Muscle layer of duodenum (tissue), 2 donors: Measurements from ENCODE around the gene FOSB.

Experiments
- H3K27ac ChIP-seq: one replicate; pipeline ENCODE4 v1.7.0; 2013; ENCODE audit warnings: mild to moderate bottlenecking, low read length
- H3K27me3 ChIP-seq: one replicate; pipeline ENCODE4 v1.7.0; 2013; ENCODE audit warnings: low read depth, mild to moderate bottlenecking, control low read depth, low read length
- H3K36me3 ChIP-seq, 2 donors: one replicate each; pipeline ENCODE4 v1.7.0; 2013; ENCODE audit warnings: low read length in 2 of 2, control low read depth in 1 of 2, mild to moderate bottlenecking in 1 of 2; ENCODE audit not compliant: insufficient read depth in 2 of 2, control insufficient read depth in 1 of 2
- H3K4me1 ChIP-seq, 2 donors: one replicate each; pipeline ENCODE4 v1.7.0; 2013; ENCODE audit warnings: low read length in 2 of 2, mild to moderate bottlenecking in 2 of 2, control low read depth in 1 of 2, moderate library complexity in 1 of 2; ENCODE audit not compliant: insufficient read depth in 2 of 2, control insufficient read depth in 1 of 2
- H3K4me3 ChIP-seq, 2 donors: one replicate each; pipeline ENCODE4 v1.7.0; 2013; ENCODE audit warnings: low read length in 2 of 2, low read depth in 1 of 2, mild to moderate bottlenecking in 1 of 2
- H3K9me3 ChIP-seq, 2 donors: one replicate each; pipeline ENCODE4 v1.7.0; 2013; ENCODE audit warnings: low read length in 2 of 2, control low read depth in 1 of 2, mild to moderate bottlenecking in 1 of 2; ENCODE audit not compliant: control insufficient read depth in 1 of 2
- donor health status: healthy.

FOSB gene

DNA sequence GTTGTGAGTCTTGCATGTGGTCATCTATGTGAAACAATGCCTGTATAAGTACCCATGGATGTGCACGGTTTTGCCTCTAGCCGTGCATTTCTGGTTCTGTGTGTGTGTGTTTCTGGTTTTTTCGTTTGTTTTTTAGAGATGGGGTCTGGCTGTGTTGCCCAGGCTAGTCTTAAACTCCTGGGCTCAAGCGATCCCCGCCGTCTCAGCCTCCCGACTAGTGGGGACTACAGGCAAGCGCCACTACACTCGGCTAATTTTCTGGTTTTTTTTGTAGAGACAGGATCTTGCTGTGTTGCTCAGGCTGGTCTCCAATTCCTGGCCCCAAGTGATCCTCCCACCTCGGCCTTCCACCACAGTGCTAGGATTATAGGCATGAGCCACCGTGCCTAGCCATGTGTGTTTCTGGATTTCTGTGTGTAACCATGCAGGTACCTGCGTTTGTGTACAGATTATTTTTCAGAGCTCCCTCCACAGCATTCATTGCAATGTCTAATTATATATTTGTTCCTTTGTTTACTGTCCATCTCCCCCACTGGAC lies 15.9 kb upstream of the FOSB start:
- Histone ChIP-seq H3K9me3 (no peaks in the 10 kb centered on the region), H3K27me3 (no peaks in the 10 kb centered on the region), H3K4me3 (peak overlapping the region in 1 of 2 donors; percentile 72), H3K27ac (peak overlapping the region; percentile 84), H3K4me1 (peaks cover 3 to 33% of the 10 kb centered on the region in 2 donors), H3K36me3 (peaks cover 0 to 13% of the 10 kb centered on the region in 2 donors)

DNA sequence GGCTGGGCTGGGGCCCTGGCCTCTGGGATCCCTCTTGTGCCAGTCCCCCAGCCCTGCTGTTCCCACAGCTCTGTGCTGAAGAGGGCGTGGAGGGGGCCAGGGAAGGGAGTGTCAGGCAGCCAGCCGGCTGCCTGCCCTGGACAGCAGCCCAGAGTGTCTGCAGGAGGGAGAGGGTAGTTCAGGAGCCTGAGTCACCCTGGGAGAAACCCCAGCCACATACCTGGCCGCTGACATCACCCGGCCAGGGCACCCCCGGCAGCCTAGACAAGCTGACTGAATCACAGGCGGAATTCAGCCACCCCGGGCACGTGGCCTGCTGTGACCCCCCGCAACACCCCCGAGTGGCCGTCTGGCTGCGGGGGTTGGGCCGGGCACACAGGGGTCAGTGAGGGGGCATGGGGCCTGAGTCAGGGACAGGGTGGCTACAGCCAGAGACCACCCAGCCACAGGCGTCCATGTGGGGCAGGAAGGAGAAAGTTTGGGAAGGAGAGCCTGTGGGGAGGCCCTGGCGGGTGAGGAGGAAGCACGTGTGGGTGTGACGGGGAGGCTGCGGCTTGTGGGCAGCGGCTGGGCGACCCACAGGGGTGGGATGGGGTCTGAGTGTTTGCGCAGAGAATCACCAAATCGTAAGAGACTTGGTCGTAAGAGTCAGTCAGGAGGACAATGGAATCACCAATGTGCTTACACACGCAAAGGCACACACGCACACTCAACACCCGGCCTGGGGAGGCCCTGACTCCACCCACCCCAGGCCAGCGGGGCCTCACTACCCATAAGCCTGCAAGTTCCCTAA lies 11.9 kb upstream of the FOSB start:
- Histone ChIP-seq H3K4me1 (peaks cover 3 to 16% of the 10 kb centered on the region in 2 donors), H3K27ac (peak overlapping the region; percentile 83), H3K4me3 (no peak overlapping the region), H3K9me3 (no peaks in the 10 kb centered on the region), H3K36me3 (peaks cover 0 to 13% of the 10 kb centered on the region in 2 donors), H3K27me3 (no peaks in the 10 kb centered on the region)

DNA sequence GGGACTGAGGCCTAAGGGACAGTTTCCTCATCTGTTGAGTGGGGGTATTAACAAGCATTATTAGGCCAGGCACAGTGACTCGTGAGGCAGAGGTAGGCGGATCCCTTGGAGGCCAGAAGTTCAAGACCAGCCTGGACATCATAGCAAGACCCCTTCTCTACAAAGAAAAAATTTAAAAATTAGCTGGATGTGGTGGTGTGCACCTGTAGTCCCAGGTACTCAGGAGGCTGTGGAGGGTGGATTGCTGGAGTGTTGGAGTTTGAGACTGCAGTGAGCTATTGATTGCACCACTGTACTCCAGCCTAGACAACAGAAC lies 11.3 kb upstream of the FOSB start:
- Histone ChIP-seq H3K27ac (peak overlapping the region; percentile 83), H3K36me3 (peaks cover 0 to 8% of the 10 kb centered on the region in 2 donors), H3K4me3 (no peak overlapping the region), H3K4me1 (peaks cover 3 to 16% of the 10 kb centered on the region in 2 donors), H3K9me3 (no peaks in the 10 kb centered on the region), H3K27me3 (no peaks in the 10 kb centered on the region)

DNA sequence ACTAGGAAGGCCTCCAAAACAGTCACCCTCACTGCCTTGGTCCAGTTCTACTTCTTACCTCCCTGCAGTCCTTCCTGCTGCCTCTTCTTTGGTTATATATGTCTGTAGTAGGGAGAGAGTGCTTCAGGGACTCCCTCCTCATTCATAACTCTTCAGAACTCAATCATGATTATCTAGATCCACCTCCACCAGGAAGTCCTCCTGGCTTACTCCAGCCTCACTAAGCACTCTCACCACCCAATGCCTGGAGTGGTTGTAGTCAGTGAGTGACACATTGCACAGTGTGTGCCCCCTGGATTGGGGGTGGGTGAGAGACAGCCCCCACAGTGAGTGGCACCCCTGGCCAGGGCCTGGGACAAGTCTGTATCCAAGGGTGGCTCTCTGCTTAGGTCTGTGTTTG lies 10.0 kb upstream of the FOSB start:
- H3K36me3 ChIP-seq: peaks cover 0 to 7% of the 10 kb centered on the region in 2 donors
- H3K27me3 ChIP-seq: no peaks in the 10 kb centered on the region
- H3K9me3 ChIP-seq: no peaks in the 10 kb centered on the region
- H3K27ac ChIP-seq: no peak overlapping the region
- H3K4me3 ChIP-seq: no peak overlapping the region
- peaks cover 3 to 16% of the 10 kb centered on the region in 2 donors for H3K4me1 ChIP-seq

DNA sequence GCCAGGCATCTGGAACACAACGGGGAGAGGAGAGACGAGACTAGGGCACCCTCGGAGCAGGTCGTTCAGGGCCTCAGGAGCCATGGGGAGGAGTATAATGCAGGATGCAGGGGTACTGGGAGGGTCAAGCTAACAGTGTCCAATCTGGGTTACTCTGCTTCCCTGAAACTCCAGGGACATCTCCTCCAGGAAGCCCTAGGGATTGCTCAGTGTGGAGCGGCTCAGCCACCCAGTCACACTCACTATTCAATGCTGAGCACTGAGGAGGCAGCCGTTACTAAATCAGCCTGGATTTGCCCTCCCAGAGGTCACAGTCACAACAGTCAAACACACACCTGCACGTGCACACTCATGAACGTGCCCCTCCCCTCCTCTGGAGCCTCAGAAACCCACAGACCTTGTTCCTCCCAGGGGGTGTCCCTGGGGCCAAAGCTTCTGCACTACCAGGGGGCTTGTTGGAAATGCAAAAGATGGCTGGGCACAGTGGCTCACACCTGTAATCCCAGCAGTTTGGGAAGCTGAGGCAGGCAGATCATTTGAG lies 6.9 kb upstream of the FOSB start:
- no peak overlapping the region for H3K4me3 ChIP-seq

DNA sequence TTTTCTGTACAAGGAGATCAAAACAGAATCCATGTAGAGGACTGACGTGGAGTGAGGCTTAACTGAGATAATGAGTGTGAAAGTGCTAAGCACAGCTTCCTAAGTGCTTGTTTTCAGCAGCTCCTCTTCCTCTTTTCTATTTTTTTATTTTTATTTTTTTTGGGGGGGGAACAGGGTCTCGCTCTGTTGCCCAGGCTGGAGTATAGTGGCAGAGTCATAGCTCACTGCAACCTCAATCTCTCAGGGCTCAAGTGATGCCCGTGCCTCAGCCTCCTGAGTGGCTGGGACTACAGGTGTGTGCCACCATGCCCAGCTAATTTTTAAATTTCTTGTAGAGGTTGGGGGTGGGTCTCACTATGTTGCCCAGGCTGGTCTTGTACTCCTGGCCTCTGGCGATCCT lies 5.6 kb upstream of the FOSB start:
- H3K27ac ChIP-seq: no peak overlapping the region
- no peaks in the 10 kb centered on the region for H3K27me3 ChIP-seq
- peaks cover 0 to 3% of the 10 kb centered on the region in 2 donors for H3K4me1 ChIP-seq
- H3K9me3 ChIP-seq: no peaks in the 10 kb centered on the region
- no peak overlapping the region for H3K4me3 ChIP-seq
- no peaks in the 10 kb centered on the region for H3K36me3 ChIP-seq

More for the DNA sequence above, 6.9 kb upstream of the FOSB start:
- peaks cover 0 to 6% of the 10 kb centered on the region in 2 donors for H3K4me1 ChIP-seq
- H3K27me3 ChIP-seq: no peaks in the 10 kb centered on the region
- peaks cover 0 to 6% of the 10 kb centered on the region in 2 donors for H3K36me3 ChIP-seq
- H3K27ac ChIP-seq: no peak overlapping the region
- no peaks in the 10 kb centered on the region for H3K9me3 ChIP-seq

DNA sequence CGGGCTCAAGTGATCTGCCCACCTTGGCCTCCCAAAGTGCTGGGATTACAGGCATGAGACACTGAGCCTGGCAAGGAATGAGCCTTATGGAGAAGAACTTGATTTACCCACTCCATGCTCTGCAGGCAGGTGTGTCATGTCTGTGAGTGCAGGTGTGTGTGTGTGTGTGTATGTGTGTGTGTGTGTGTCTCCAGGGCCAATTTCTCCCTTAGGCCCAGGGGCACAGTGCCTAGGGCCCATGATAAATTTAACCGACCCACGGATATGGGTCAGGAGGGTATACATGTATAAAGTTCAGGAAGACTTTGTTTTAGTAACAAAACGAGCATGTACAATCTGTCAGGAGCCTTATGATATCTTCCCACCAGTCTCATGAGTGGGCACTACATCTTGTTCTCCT lies 4.6 kb upstream of the FOSB start:
- Histone ChIP-seq H3K36me3 (peaks cover 0 to 4% of the 10 kb centered on the region in 2 donors), H3K27me3 (no peaks in the 10 kb centered on the region), H3K27ac (no peak overlapping the region), H3K4me3 (no peak overlapping the region), H3K9me3 (no peaks in the 10 kb centered on the region), H3K4me1 (peaks cover 0 to 6% of the 10 kb centered on the region in 2 donors)

DNA sequence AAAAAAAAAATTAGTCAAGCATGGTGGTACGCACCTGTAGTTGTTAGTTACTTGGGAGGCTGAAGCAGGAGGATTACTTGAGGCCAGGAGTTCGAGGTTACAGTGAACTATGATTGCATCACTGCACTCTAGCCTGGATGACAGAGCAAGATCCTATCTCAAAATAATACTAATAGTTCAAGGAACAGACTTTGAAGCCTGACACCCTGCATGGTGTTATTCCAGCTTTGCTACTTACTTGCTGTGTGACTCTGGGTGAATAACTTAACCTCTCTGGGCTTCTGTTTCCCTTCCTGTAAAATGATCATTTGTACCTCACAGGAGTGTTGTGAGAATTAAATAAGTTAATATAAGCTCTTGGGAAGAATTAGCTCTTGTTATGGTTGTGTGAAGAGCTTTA lies 3.5 kb upstream of the FOSB start:
- H3K27ac ChIP-seq: no peak overlapping the region
- H3K36me3 ChIP-seq: peaks cover 0 to 4% of the 10 kb centered on the region in 2 donors
- no peak overlapping the region for H3K4me3 ChIP-seq
- peaks cover 0 to 10% of the 10 kb centered on the region in 2 donors for H3K4me1 ChIP-seq
- H3K9me3 ChIP-seq: no peaks in the 10 kb centered on the region
- H3K27me3 ChIP-seq: no peaks in the 10 kb centered on the region

DNA sequence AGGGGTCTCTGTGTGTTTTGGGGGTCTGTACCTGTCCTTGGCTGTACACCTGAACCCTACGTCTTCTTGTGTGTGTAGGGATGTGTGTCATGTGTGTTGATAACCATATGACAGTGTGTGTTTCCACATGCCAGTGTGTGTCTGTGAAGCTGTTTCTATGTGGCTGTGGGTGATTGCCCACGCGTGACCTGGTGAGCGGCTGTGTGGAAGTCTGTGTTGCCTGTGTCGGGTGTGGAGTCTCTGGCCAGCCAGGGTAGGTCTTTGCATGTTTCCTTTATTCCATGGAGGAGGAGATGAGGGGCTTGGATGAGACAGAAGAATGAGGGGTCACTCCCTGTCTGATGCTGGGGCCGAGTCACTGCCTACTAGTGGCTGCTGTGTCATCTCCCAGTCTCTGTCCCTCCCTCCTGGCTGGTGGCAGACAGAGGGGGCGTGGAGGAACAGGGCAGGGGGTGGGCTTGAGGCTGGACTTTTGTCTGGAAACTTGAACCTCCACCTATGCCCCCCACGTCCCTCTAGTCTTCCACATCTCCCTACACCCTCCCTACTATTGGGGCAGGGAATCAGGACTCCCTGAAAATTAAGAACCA lies 2.8 kb upstream of the FOSB start:
- H3K36me3 ChIP-seq: peaks cover 0 to 4% of the 10 kb centered on the region in 2 donors
- no peaks in the 10 kb centered on the region for H3K27me3 ChIP-seq
- H3K27ac ChIP-seq: no peak overlapping the region
- H3K4me1 ChIP-seq: peaks cover 0 to 13% of the 10 kb centered on the region in 2 donors
- no peak overlapping the region for H3K4me3 ChIP-seq
- no peaks in the 10 kb centered on the region for H3K9me3 ChIP-seq

DNA sequence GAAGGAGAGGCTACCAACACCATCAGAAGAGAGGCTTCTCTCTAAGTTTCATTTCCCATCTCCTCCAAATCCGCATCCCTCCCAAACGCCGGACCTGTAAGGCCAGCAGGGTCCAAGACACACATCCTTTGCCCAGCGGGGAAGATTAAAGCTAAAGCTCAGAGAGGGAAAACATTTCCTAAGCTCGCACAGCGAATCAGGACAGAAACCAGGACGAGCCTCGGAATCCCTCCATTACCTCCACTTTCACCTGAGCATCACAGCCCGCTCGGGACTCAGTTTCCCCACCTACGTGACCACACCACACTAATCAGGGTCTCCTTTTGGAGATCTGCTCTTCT lies 711 bp upstream of the FOSB start:
- Histone ChIP-seq H3K27me3 (no peaks in the 10 kb centered on the region), H3K4me1 (peaks cover 0 to 26% of the 10 kb centered on the region in 2 donors), H3K9me3 (no peaks in the 10 kb centered on the region), H3K27ac (peak overlapping the region; percentile 90), H3K4me3 (peak overlapping the region; percentile 92 to 95), H3K36me3 (peaks cover 9 to 11% of the 10 kb centered on the region in 2 donors)

DNA sequence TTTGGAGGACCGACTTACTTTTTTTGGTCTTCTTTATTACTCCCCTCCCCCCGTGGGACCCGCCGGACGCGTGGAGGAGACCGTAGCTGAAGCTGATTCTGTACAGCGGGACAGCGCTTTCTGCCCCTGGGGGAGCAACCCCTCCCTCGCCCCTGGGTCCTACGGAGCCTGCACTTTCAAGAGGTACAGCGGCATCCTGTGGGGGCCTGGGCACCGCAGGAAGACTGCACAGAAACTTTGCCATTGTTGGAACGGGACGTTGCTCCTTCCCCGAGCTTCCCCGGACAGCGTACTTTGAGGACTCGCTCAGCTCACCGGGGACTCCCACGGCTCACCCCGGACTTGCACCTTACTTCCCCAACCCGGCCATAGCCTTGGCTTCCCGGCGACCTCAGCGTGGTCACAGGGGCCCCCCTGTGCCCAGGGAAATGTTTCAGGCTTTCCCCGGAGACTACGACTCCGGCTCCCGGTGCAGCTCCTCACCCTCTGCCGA lies 409 bp downstream of the FOSB start:
- peaks cover 0 to 26% of the 10 kb centered on the region in 2 donors for H3K4me1 ChIP-seq
- peak overlapping the region; percentile 92 to 95 for H3K4me3 ChIP-seq
- peak overlapping the region; percentile 90 for H3K27ac ChIP-seq
- no peaks in the 10 kb centered on the region for H3K9me3 ChIP-seq
- no peaks in the 10 kb centered on the region for H3K27me3 ChIP-seq
- H3K36me3 ChIP-seq: peaks cover 15 to 22% of the 10 kb centered on the region in 2 donors
